Ovary (tissue), 10 donors: Measurements from ENCODE around the gene LRRC61. TPM values are rescaled to one million over a fixed set of nuclear protein-coding genes. Genes with fewer than 3 reads are reported as not detected.
"Not testable (repeated sequence)": the region's sequence is repeated elsewhere in the genome, so short reads cannot be mapped to it uniquely, and the experiment has no call there.

Source experiments
- DNase-seq, 5 donors: peaks; one replicate each; pipeline ENCODE4 v3.0.0-alpha.2; 2019 to 2020
- H3K27ac ChIP-seq, 2 donors: fragments of 200-600 bp; one replicate each; pipeline versions ENCODE4 v1.5.1 to v1.8.0; 2019 to 2022
- H3K27me3 ChIP-seq: fragments of 200-600 bp; one replicate; pipeline ENCODE4 v1.8.0; 2022
- H3K36me3 ChIP-seq: fragments of 200-600 bp; sonication (generic); one replicate; pipeline ENCODE4 v1.5.1; 2019
- H3K4me1 ChIP-seq: one replicate; pipeline ENCODE4 v1.8.1; 2013; ENCODE audit warnings: mild to moderate bottlenecking, moderate library complexity; ENCODE audit not compliant: insufficient read depth
- H3K4me3 ChIP-seq: fragments of 200-600 bp; sonication (generic); one replicate; pipeline ENCODE4 v1.5.1; 2017
- H3K9me3 ChIP-seq, 2 donors: fragments of 200-600 bp in 1 of 2; sonication (generic) in 1 of 2; one replicate each; pipeline versions ENCODE4 v1.5.1 to v1.8.1; 2013 to 2019; ENCODE audit warnings: mild to moderate bottlenecking in 1 of 2, moderate library complexity in 1 of 2
- CTCF ChIP-seq, 3 donors: fragments of 450-650 bp in 2 of 3; fragments of 200-600 bp in 1 of 3; IDR thresholded peaks; one replicate each; pipeline versions ENCODE4 v1.5.1 to v1.8.0; 2016 to 2022; ENCODE audit warnings: antibody characterized with exemption in 3 of 3, mild to moderate bottlenecking in 1 of 3
- EP300 ChIP-seq: sonication (generic); formaldehyde crosslinking; IDR thresholded peaks from one replicate; pipeline ENCODE4 v1.6.1; 2017; ENCODE audit warnings: antibody characterized with exemption
- POLR2A ChIP-seq: fragments of 450-650 bp; IDR thresholded peaks from one replicate; pipeline ENCODE4 v1.6.1; 2017; ENCODE audit warnings: antibody characterized with exemption, mild to moderate bottlenecking, moderate library complexity
- WGBS, 3 donors: extraction: QIAGEN DNeasy Blood & Tissue Kit in 1 of 3; methylation state at CpG; one replicate each; pipeline versions ENCODE4 v1.1.5 to v1.1.7; 2013 to 2017; 5-methylcytosine and 5-hydroxymethylcytosine counted together
- intact Hi-C, 4 donors: fragments of 100-400 bp; cut with DNase I; formaldehyde crosslinking; loops; one replicate each; pipeline versions ENCODE4 v1.11.0 to v1.15.1; 2022 to 2023
- long read RNA-seq, 3 donors: library from polyadenylated mRNA in 2 of 3; unstranded in 2 of 3; transcript quantifications; one replicate each; pipeline ENCODE4 v2.0.0 and lab custom pipeline, GENCODE V29; 2021 to 2026
- polyA plus RNA-seq, 2 donors: library from polyadenylated mRNA; stranded (reverse); fragments of 200-250 nt in 1 of 2; fragments of 350-450 nt in 1 of 2; fragmentation: Illumina TruSeq in 1 of 2; extraction: RNeasy Lipid Tissue Mini Kit (QIAGEN cat#74804) in 1 of 2; gene quantifications; one replicate each; pipeline ENCODE4 v1.2.3, GENCODE V29; 2013 to 2014
- total RNA-seq, 7 donors: library from RNA; depleted of rRNA in 2 of 7; stranded (reverse); fragments of >200 nt in 2 of 7; fragmentation: NEBNext Ultra II Directional in 3 of 7; extraction: Animal tissue kit (Norgen Biotek cat#: 25700) in 3 of 7; gene quantifications; one replicate each; pipeline versions ENCODE4 v1.1.0 to v1.2.4, GENCODE V29; 2016 to 2023
- donor health status: DM: no; HTN: no; CAD: no; lungs with moderate emphysema.
- donor health status: DM: no; HTN: no; CAD: no.
- donor health status: Bipolar disorder and iron deficiency.
- donor health status: DM: yes; HTN: yes; CAD: no.
- donor health status: DM: no; HTN: no; CAD: no.
- donor health status: DM: yes; HTN: yes; CAD: no.

Gene LRRC61
- total RNA-seq (10 to 100 TPM; 21.8 to 34.9 (median 27.1) TPM), polyA plus RNA-seq (10 to 100 TPM in 1 of 2 donors, 1 to 10 TPM in 1; 3.0 to 18.5 TPM)
- long read RNA-seq, donor 1, transcript LRRC61-202 (3 exons, 1,877 nt), result major isoform, 138 of 190 reads
- long read RNA-seq, donor 1, transcript LRRC61-201 (2 exons, 1,684 nt), result minor isoform, 7 of 190 reads
- long read RNA-seq, donor 1, partial matches to known transcripts, result 11 of 190 reads
- long read RNA-seq, donor 1, other reads (novel, unspliced or antisense), result 30 of 190 reads
- long read RNA-seq, donor 2, transcript LRRC61-202 (3 exons, 1,877 nt), result major isoform, 33 of 34 reads
- long read RNA-seq, donor 2, partial matches to known transcripts, result 0 of 34 reads
- long read RNA-seq, donor 2, other reads (novel, unspliced or antisense), result 0 of 34 reads
- long read RNA-seq, donor 3, transcript LRRC61-202 (3 exons, 1,877 nt), result major isoform, 54 of 112 reads
- long read RNA-seq, donor 3, transcript LRRC61-203 (3 exons, 667 nt), result minor isoform, 31 of 112 reads
- long read RNA-seq, donor 3, partial matches to known transcripts, result 2 of 112 reads
- long read RNA-seq, donor 3, other reads (novel, unspliced or antisense), result 24 of 112 reads

- H3K36me3 ChIP-seq, result no peaks in the 10 kb centered on the region
- WGBS, 3 donors, result 2 to 13% (median 10%) methylated on average over 51 to 82 of the region's 82 CpGs
- H3K9me3 ChIP-seq, result no peaks in the 10 kb centered on the region
- peaks cover 10% of the 10 kb centered on the region for H3K4me1 ChIP-seq
- H3K27me3 ChIP-seq, result no peaks in the 10 kb centered on the region
- TF ChIP-seq CTCF (IDR thresholded peaks at IDR 0.05), result no peak
- no peak for TF ChIP-seq POLR2A
- no peak for TF ChIP-seq EP300
- intact Hi-C loops, result no loop called here
- H3K4me3 ChIP-seq, result peak within 1 kb of the TSS; percentile 74
- peak within 1 kb of the TSS; percentile 90 to 92 for H3K27ac ChIP-seq
- DNase-seq, result peak; percentile 61 to 80 (median 75)
Observed at GRCh38 chr7:150322833-150323681, at the start of gene LRRC61, which contains the start of gene ACTR3C. Gene LRRC61 (plus strand): TSS chr7:150323355. CDS start chr7:150336862, 13,507 bp downstream. Gene ACTR3C (minus strand): TSS chr7:150323545. CDS start chr7:150295296, 28,249 bp downstream.

GRCh38 chr7:150276132-150276695 lies 46.9 kb upstream of the LRRC61 start:
- not testable (repeated sequence) for H3K9me3 ChIP-seq, H3K4me3 ChIP-seq, H3K4me1 ChIP-seq, DNase-seq, H3K27ac ChIP-seq, H3K36me3 ChIP-seq, H3K27me3 ChIP-seq
- 48 to 55% (median 50%) methylated on average over 6 of the region's 6 CpGs for WGBS, 3 donors
- peak; percentile 40 to 67 (median 53) for TF ChIP-seq CTCF (IDR thresholded peaks at IDR 0.05)
- intact Hi-C loops, result loop anchor here in 1 of 4 donors (10.0 kb wide), 1 partner anchor 391 kb away; no protein-coding TSS in a partner anchor

- H3K36me3 ChIP-seq, H3K27me3 ChIP-seq, DNase-seq, H3K4me3 ChIP-seq, H3K9me3 ChIP-seq, H3K4me1 ChIP-seq, H3K27ac ChIP-seq: not testable (repeated sequence)
- intact Hi-C loops, result loop anchor here in 1 of 4 donors (10.0 kb wide), 1 partner anchor 394 kb away; no protein-coding TSS in a partner anchor
- 80 to 89% (median 86%) methylated on average over 11 of the region's 11 CpGs for WGBS, 3 donors
Observed at GRCh38 chr7:150278383-150278782, 44.8 kb upstream of the LRRC61 start.

GRCh38 chr7:150281681-150282403 lies 41.3 kb upstream of the LRRC61 start:
- WGBS, 3 donors, result 79 to 93% (median 90%) methylated on average over 5 to 15 of the region's 25 CpGs
- intact Hi-C loops, result not testable (repeated sequence)

GRCh38 chr7:150283111-150283510 lies 40.0 kb upstream of the LRRC61 start:
- DNase-seq, H3K27me3 ChIP-seq, H3K9me3 ChIP-seq, H3K4me1 ChIP-seq, H3K4me3 ChIP-seq, H3K36me3 ChIP-seq, H3K27ac ChIP-seq, intact Hi-C loops: not testable (repeated sequence)
- 82 to 92% (median 82%) methylated on average over 2 of the region's 3 CpGs for WGBS, 3 donors

More at GRCh38 chr7:150281681-150282403, 41.3 kb upstream of the LRRC61 start:
- H3K4me3 ChIP-seq, DNase-seq, H3K27ac ChIP-seq, H3K27me3 ChIP-seq, H3K36me3 ChIP-seq, H3K4me1 ChIP-seq, H3K9me3 ChIP-seq: not testable (repeated sequence)

- 77 to 89% (median 82%) methylated on average over 6 of the region's 6 CpGs for WGBS, 3 donors
- intact Hi-C loops, result not testable (repeated sequence)
Observed at GRCh38 chr7:150283608-150284007, 39.5 kb upstream of the LRRC61 start.

More at GRCh38 chr7:150283608-150284007, 39.5 kb upstream of the LRRC61 start:
- DNase-seq, H3K4me1 ChIP-seq, H3K27me3 ChIP-seq, H3K36me3 ChIP-seq, H3K4me3 ChIP-seq, H3K9me3 ChIP-seq, H3K27ac ChIP-seq: not testable (repeated sequence)
